ENCODE results near the gene USP6NL.
"Not testable (repeated sequence)": the region's sequence is repeated elsewhere in the genome, so short reads cannot be mapped to it uniquely, and the experiment has no call there.

Gene USP6NL

GRCh38 chr10:11437391-11438142 lies 173.9 kb downstream of the USP6NL start:
- WGBS, 2 experiments (ENCODE audit: insufficient coverage in 2 of 2): 80 to 83% methylated on average over 23 to 26 of the region's 26 CpGs
- H3K9me3 ChIP-seq (ENCODE audit: control insufficient read depth, low read length): no peaks in the 10 kb centered on the region
- no peak overlapping the region for H3K4me3 ChIP-seq (ENCODE audit: extremely low read depth, insufficient read depth, low read length, poor library complexity, severe bottlenecking)

GRCh38 chr10:11436445-11436844 lies 175.0 kb downstream of the USP6NL start:
- H3K36me3 ChIP-seq (ENCODE audit: control insufficient read depth, insufficient read depth, low read length); H3K9me3 ChIP-seq (ENCODE audit: control insufficient read depth, low read length); H3K4me3 ChIP-seq (ENCODE audit: extremely low read depth, insufficient read depth, low read length, poor library complexity, severe bottlenecking); H3K27ac ChIP-seq (ENCODE audit: low read depth, low read length, severe bottlenecking); H3K4me1 ChIP-seq (ENCODE audit: control insufficient read depth, insufficient read depth, low read length, poor library complexity, severe bottlenecking): not testable (repeated sequence)
- WGBS, 2 experiments (ENCODE audit: insufficient coverage in 2 of 2): 86 to 92% methylated on average over 12 to 13 of the region's 13 CpGs

More at GRCh38 chr10:11437391-11438142, 173.9 kb downstream of the USP6NL start:
- Histone ChIP-seq H3K4me1 (ENCODE audit: control insufficient read depth, insufficient read depth, low read length, poor library complexity, severe bottlenecking) (peaks cover 9% of the 10 kb centered on the region), H3K36me3 (ENCODE audit: control insufficient read depth, insufficient read depth, low read length) (no peaks in the 10 kb centered on the region), H3K27ac (ENCODE audit: low read depth, low read length, severe bottlenecking) (no peak overlapping the region)

- no peak overlapping the region for H3K27ac ChIP-seq (ENCODE audit: low read depth, low read length, severe bottlenecking)
- WGBS, 2 experiments (ENCODE audit: insufficient coverage in 2 of 2): 43 to 49% methylated on average over 5 to 6 of the region's 9 CpGs
- no peaks in the 10 kb centered on the region for H3K9me3 ChIP-seq (ENCODE audit: control insufficient read depth, low read length)
Measured at GRCh38 chr10:11435581-11435981, 175.9 kb downstream of the USP6NL start.

GRCh38 chr10:11434324-11434723 lies 177.1 kb downstream of the USP6NL start:
- Histone ChIP-seq H3K4me3 (ENCODE audit: extremely low read depth, insufficient read depth, low read length, poor library complexity, severe bottlenecking) (no peak overlapping the region), H3K27ac (ENCODE audit: low read depth, low read length, severe bottlenecking) (no peak overlapping the region), H3K9me3 (ENCODE audit: control insufficient read depth, low read length) (peaks cover 5% of the 10 kb centered on the region), H3K36me3 (ENCODE audit: control insufficient read depth, insufficient read depth, low read length) (no peaks in the 10 kb centered on the region), H3K4me1 (ENCODE audit: control insufficient read depth, insufficient read depth, low read length, poor library complexity, severe bottlenecking) (peaks cover 9% of the 10 kb centered on the region)
- 48 to 71% methylated on average over 2 of the region's 2 CpGs for WGBS, 2 experiments (ENCODE audit: insufficient coverage in 2 of 2)

More at GRCh38 chr10:11435581-11435981, 175.9 kb downstream of the USP6NL start:
- Histone ChIP-seq H3K4me1 (ENCODE audit: control insufficient read depth, insufficient read depth, low read length, poor library complexity, severe bottlenecking) (peaks cover 9% of the 10 kb centered on the region), H3K36me3 (ENCODE audit: control insufficient read depth, insufficient read depth, low read length) (no peaks in the 10 kb centered on the region), H3K4me3 (ENCODE audit: extremely low read depth, insufficient read depth, low read length, poor library complexity, severe bottlenecking) (no peak overlapping the region)

GRCh38 chr10:11433657-11434056 lies 177.8 kb downstream of the USP6NL start:
- WGBS, 2 experiments (ENCODE audit: insufficient coverage in 2 of 2): 89 to 92% methylated on average over 10 to 11 of the region's 11 CpGs
- Histone ChIP-seq H3K4me3 (ENCODE audit: extremely low read depth, insufficient read depth, low read length, poor library complexity, severe bottlenecking) (no peak overlapping the region), H3K9me3 (ENCODE audit: control insufficient read depth, low read length) (peaks cover 11% of the 10 kb centered on the region), H3K27ac (ENCODE audit: low read depth, low read length, severe bottlenecking) (no peak overlapping the region), H3K36me3 (ENCODE audit: control insufficient read depth, insufficient read depth, low read length) (no peaks in the 10 kb centered on the region), H3K4me1 (ENCODE audit: control insufficient read depth, insufficient read depth, low read length, poor library complexity, severe bottlenecking) (peaks cover 9% of the 10 kb centered on the region)

GRCh38 chr10:11431216-11431555 lies 180.3 kb downstream of the USP6NL start:
- WGBS, 2 experiments (ENCODE audit: insufficient coverage in 2 of 2): 77 to 84% methylated on average over 3 of the region's 4 CpGs
- peaks cover 11% of the 10 kb centered on the region for H3K9me3 ChIP-seq (ENCODE audit: control insufficient read depth, low read length)
- H3K4me1 ChIP-seq (ENCODE audit: control insufficient read depth, insufficient read depth, low read length, poor library complexity, severe bottlenecking): peaks cover 9% of the 10 kb centered on the region
- H3K27ac ChIP-seq (ENCODE audit: low read depth, low read length, severe bottlenecking): no peak overlapping the region
- no peaks in the 10 kb centered on the region for H3K36me3 ChIP-seq (ENCODE audit: control insufficient read depth, insufficient read depth, low read length)
- H3K4me3 ChIP-seq (ENCODE audit: extremely low read depth, insufficient read depth, low read length, poor library complexity, severe bottlenecking): no peak overlapping the region

- H3K36me3 ChIP-seq (ENCODE audit: control insufficient read depth, insufficient read depth, low read length): no peaks in the 10 kb centered on the region
- no peak overlapping the region for H3K27ac ChIP-seq (ENCODE audit: low read depth, low read length, severe bottlenecking)
- H3K9me3 ChIP-seq (ENCODE audit: control insufficient read depth, low read length): peaks cover 11% of the 10 kb centered on the region
- H3K4me1 ChIP-seq (ENCODE audit: control insufficient read depth, insufficient read depth, low read length, poor library complexity, severe bottlenecking): peaks cover 6% of the 10 kb centered on the region
- 92 to 94% methylated on average over 18 to 21 of the region's 23 CpGs for WGBS, 2 experiments (ENCODE audit: insufficient coverage in 2 of 2)
- H3K4me3 ChIP-seq (ENCODE audit: extremely low read depth, insufficient read depth, low read length, poor library complexity, severe bottlenecking): no peak overlapping the region
Measured at GRCh38 chr10:11430421-11431215, 180.8 kb downstream of the USP6NL start.

GRCh38 chr10:11429439-11430052 lies 181.9 kb downstream of the USP6NL start:
- no peaks in the 10 kb centered on the region for H3K36me3 ChIP-seq (ENCODE audit: control insufficient read depth, insufficient read depth, low read length)
- no peak overlapping the region for H3K4me3 ChIP-seq (ENCODE audit: extremely low read depth, insufficient read depth, low read length, poor library complexity, severe bottlenecking)
- no peak overlapping the region for H3K27ac ChIP-seq (ENCODE audit: low read depth, low read length, severe bottlenecking)
- H3K9me3 ChIP-seq (ENCODE audit: control insufficient read depth, low read length): peaks cover 11% of the 10 kb centered on the region
- no peaks in the 10 kb centered on the region for H3K4me1 ChIP-seq (ENCODE audit: control insufficient read depth, insufficient read depth, low read length, poor library complexity, severe bottlenecking)
- 87 to 100% methylated on average over 5 to 8 of the region's 8 CpGs for WGBS, 2 experiments (ENCODE audit: insufficient coverage in 2 of 2)

- Histone ChIP-seq H3K4me1 (ENCODE audit: control insufficient read depth, insufficient read depth, low read length, poor library complexity, severe bottlenecking) (no peaks in the 10 kb centered on the region), H3K27ac (ENCODE audit: low read depth, low read length, severe bottlenecking) (no peak overlapping the region), H3K9me3 (ENCODE audit: control insufficient read depth, low read length) (peaks cover 11% of the 10 kb centered on the region), H3K4me3 (ENCODE audit: extremely low read depth, insufficient read depth, low read length, poor library complexity, severe bottlenecking) (no peak overlapping the region), H3K36me3 (ENCODE audit: control insufficient read depth, insufficient read depth, low read length) (no peaks in the 10 kb centered on the region)
- WGBS, 2 experiments (ENCODE audit: insufficient coverage in 2 of 2): 83 to 100% methylated on average over 1 of the region's 2 CpGs
Measured at GRCh38 chr10:11425676-11426075, 185.8 kb downstream of the USP6NL start.

GRCh38 chr10:11425296-11425610 lies 186.2 kb downstream of the USP6NL start:
- Histone ChIP-seq H3K36me3 (ENCODE audit: control insufficient read depth, insufficient read depth, low read length) (no peaks in the 10 kb centered on the region), H3K4me3 (ENCODE audit: extremely low read depth, insufficient read depth, low read length, poor library complexity, severe bottlenecking) (no peak overlapping the region), H3K9me3 (ENCODE audit: control insufficient read depth, low read length) (peaks cover 11% of the 10 kb centered on the region), H3K4me1 (ENCODE audit: control insufficient read depth, insufficient read depth, low read length, poor library complexity, severe bottlenecking) (no peaks in the 10 kb centered on the region), H3K27ac (ENCODE audit: low read depth, low read length, severe bottlenecking) (no peak overlapping the region)
- 88 to 90% methylated on average over 1 to 2 of the region's 3 CpGs for WGBS, 2 experiments (ENCODE audit: insufficient coverage in 2 of 2)

Measured in mesodermal cell (in vitro differentiated cells).